Psoas muscle (tissue), 8 donors: ENCODE data around the gene TENT4B. TPM values are rescaled to one million over a fixed set of nuclear protein-coding genes. Genes with fewer than 3 reads are reported as not detected.

ENCODE experiments used
- ATAC-seq, 4 donors: fragments of 200-7000 bp; cut with Tn5 transposase; one replicate each; pipeline ENCODE4 v1.9.1; 2020; ENCODE audit warnings: moderate library complexity in 3 of 4, mild to moderate bottlenecking in 2 of 4
- DNase-seq, 2 donors: peaks; one replicate each; pipeline ENCODE4 v3.0.0-alpha.2; 2020
- H3K27ac ChIP-seq: fragments of 200-600 bp; one replicate; pipeline ENCODE4 v1.8.0; 2022
- H3K27me3 ChIP-seq, 3 donors: fragments of 200-600 bp in 1 of 3; one replicate each; pipeline versions ENCODE4 v1.6.1 to v1.8.0; 2013 to 2022; ENCODE audit warnings: low read length in 2 of 3, mild to moderate bottlenecking in 2 of 3, moderate library complexity in 1 of 3; ENCODE audit not compliant: insufficient read depth in 3 of 3
- H3K36me3 ChIP-seq, 2 donors: fragments of 200-600 bp in 1 of 2; one replicate each; pipeline versions ENCODE4 v1.6.1 to v1.8.0; 2013 to 2022; ENCODE audit warnings: low read depth in 1 of 2, mild to moderate bottlenecking in 1 of 2, moderate library complexity in 1 of 2; ENCODE audit not compliant: insufficient read depth in 1 of 2
- H3K4me1 ChIP-seq: fragments of 200-600 bp; one replicate; pipeline ENCODE4 v1.8.0; 2022
- H3K4me3 ChIP-seq: fragments of 200-600 bp; one replicate; pipeline ENCODE4 v1.8.0; 2022; ENCODE audit warnings: mild to moderate bottlenecking
- H3K9me3 ChIP-seq: fragments of 200-600 bp; one replicate; pipeline ENCODE4 v1.8.0; 2022
- CTCF ChIP-seq: fragments of 200-600 bp; IDR thresholded peaks from one replicate; pipeline ENCODE4 v1.8.0; 2022; ENCODE audit warnings: antibody characterized with exemption
- whole genome bisulfite sequencing, 3 donors: extraction: QIAGEN DNeasy Blood & Tissue Kit; methylation state at CpG; one replicate each; pipeline versions ENCODE4 v1.1.6 to v1.1.7; 2013; 5-methylcytosine and 5-hydroxymethylcytosine counted together
- intact Hi-C, 2 donors: fragments of 100-400 bp; cut with DNase I; formaldehyde crosslinking; loops; one replicate each; pipeline versions ENCODE4 v1.11.0 to v1.14.2; 2022
- polyA plus RNA-seq, 3 donors: library from polyadenylated mRNA; stranded (reverse); fragments of 200-250 nt; gene quantifications; one replicate each; pipeline ENCODE4 v1.2.3, GENCODE V29; 2013
- total RNA-seq, 4 donors: library from RNA; stranded (reverse); fragmentation: NEBNext Ultra II Directional in 2 of 4; extraction: Animal tissue kit (Norgen Biotek cat#: 25700) in 2 of 4; gene quantifications; one replicate each; pipeline versions ENCODE4 v1.2.1 to v1.2.4, GENCODE V29; 2021 to 2023
- donor health status: healthy with polysubstance abuse.
- donor health status: DM: no; HTN: no; CAD: no; lungs with moderate emphysema.
- donor health status: Bipolar disorder and iron deficiency.
- donor health status: healthy.
- donor health status: DM: yes; HTN: yes; CAD: no.
- donor health status: DM: no; HTN: no; CAD: no.
- donor health status: DM: no; HTN: no; CAD: no.
- donor health status: DM: yes; HTN: yes; CAD: no.

Gene TENT4B
- total and polyA plus RNA-seq, 7 donors = 3.5 to 9.7 (median 7.1) TPM

- no peak for ATAC-seq
- 66 to 74% (median 68%) methylated on average over 1 of the region's 1 CpG for WGBS, 3 donors
These were observed 25.4 kb downstream of the TENT4B start for GRCh38 chr16:50178491-50178941.

GRCh38 chr16:50182441-50182840 is 29.3 kb downstream of the TENT4B start:
- H3K27me3 ChIP-seq = no peaks in the 10 kb centered on the region
- no peak for ATAC-seq
- no peaks in the 10 kb centered on the region for H3K9me3 ChIP-seq
- no peaks in the 10 kb centered on the region for H3K4me1 ChIP-seq
- TF ChIP-seq CTCF = no peak
- DNase-seq = no peak
- intact Hi-C loops = no loop called here
- H3K4me3 ChIP-seq = no peak overlapping the region
- no peak overlapping the region for H3K27ac ChIP-seq
- no peaks in the 10 kb centered on the region for H3K36me3 ChIP-seq

More at GRCh38 chr16:50178491-50178941, 25.4 kb downstream of the TENT4B start:
- H3K4me1 ChIP-seq = peaks cover 7% of the 10 kb centered on the region
- H3K27ac ChIP-seq = no peak overlapping the region
- DNase-seq = no peak
- H3K9me3 ChIP-seq = no peaks in the 10 kb centered on the region
- no peaks in the 10 kb centered on the region for H3K27me3 ChIP-seq
- no peaks in the 10 kb centered on the region for H3K36me3 ChIP-seq
- no peak overlapping the region for H3K4me3 ChIP-seq
- TF ChIP-seq CTCF = no peak
- intact Hi-C loops = no loop called here

GRCh38 chr16:50183316-50183715 is 30.2 kb downstream of the TENT4B start:
- WGBS, 3 donors = 70 to 78% (median 77%) methylated on average over 4 of the region's 4 CpGs
- Histone ChIP-seq H3K36me3 (no peaks in the 10 kb centered on the region), H3K27ac (no peak overlapping the region), H3K9me3 (no peaks in the 10 kb centered on the region), H3K4me1 (peaks cover 6% of the 10 kb centered on the region), H3K4me3 (no peak overlapping the region), H3K27me3 (no peaks in the 10 kb centered on the region)
- ATAC-seq = no peak
- TF ChIP-seq CTCF = no peak
- no peak for DNase-seq
- intact Hi-C loops = no loop called here

GRCh38 chr16:50185005-50185505 is 31.9 kb downstream of the TENT4B start:
- H3K4me3 ChIP-seq = no peak overlapping the region

More at GRCh38 chr16:50185005-50185505, 31.9 kb downstream of the TENT4B start:
- Histone ChIP-seq H3K27me3 (no peaks in the 10 kb centered on the region), H3K9me3 (no peaks in the 10 kb centered on the region), H3K36me3 (no peaks in the 10 kb centered on the region), H3K27ac (no peak overlapping the region), H3K4me1 (peaks cover 7% of the 10 kb centered on the region)
- TF ChIP-seq CTCF = no peak
- DNase-seq (no peak), ATAC-seq (no peak)
- 80 to 88% (median 81%) methylated on average over 3 of the region's 3 CpGs for WGBS, 3 donors
- intact Hi-C loops = no loop called here
